Osteocyte (in vitro differentiated cells): ENCODE data around the gene TFAP2B. TPM values are rescaled to one million over a fixed set of nuclear protein-coding genes. Genes with fewer than 3 reads are reported as not detected.

Source experiments
- DNase-seq: peaks from one replicate; pipeline ENCODE4 v3.0.0; 2021; ENCODE audit warnings: mixed read lengths; ENCODE audit not compliant: unreplicated experiment; ENCODE audit errors: extremely low spot score
- H3K27ac Mint-ChIP-seq: one replicate; pipeline ENCODE4 v1.8.0; 2021; ENCODE audit warnings: mild to moderate bottlenecking, mixed read lengths; ENCODE audit not compliant: unreplicated experiment
- H3K27me3 Mint-ChIP-seq: one replicate; pipeline ENCODE4 v1.8.0; 2021; ENCODE audit warnings: mixed read lengths; ENCODE audit not compliant: unreplicated experiment
- H3K36me3 Mint-ChIP-seq: one replicate; pipeline ENCODE4 v1.8.0; 2021; ENCODE audit warnings: mixed read lengths; ENCODE audit not compliant: unreplicated experiment
- H3K4me1 Mint-ChIP-seq: one replicate; pipeline ENCODE4 v1.8.0; 2021; ENCODE audit warnings: mixed read lengths; ENCODE audit not compliant: unreplicated experiment
- H3K4me3 Mint-ChIP-seq: one replicate; pipeline ENCODE4 v1.8.0; 2021; ENCODE audit warnings: mild to moderate bottlenecking, moderate library complexity, mixed read lengths; ENCODE audit not compliant: unreplicated experiment
- H3K9me3 Mint-ChIP-seq: one replicate; pipeline ENCODE4 v1.8.0; 2021; ENCODE audit warnings: mixed read lengths; ENCODE audit not compliant: unreplicated experiment
- total RNA-seq: library from RNA; stranded (reverse); gene quantifications from 2 replicates; pipeline ENCODE4 v1.2.1, GENCODE V29; 2021
- TF ChIP-seq, protein P1 (sequence below): fragments of 200-600 bp; sonication (generic); IDR thresholded peaks from 2 replicates; pipeline ENCODE4 v1.5.0; 2021; ENCODE audit warnings: antibody characterized with exemption, mild to moderate bottlenecking, moderate library complexity

The TFAP2B gene
- total RNA-seq, 1 donor from 2014 or later = 26.4 TPM

DNA sequence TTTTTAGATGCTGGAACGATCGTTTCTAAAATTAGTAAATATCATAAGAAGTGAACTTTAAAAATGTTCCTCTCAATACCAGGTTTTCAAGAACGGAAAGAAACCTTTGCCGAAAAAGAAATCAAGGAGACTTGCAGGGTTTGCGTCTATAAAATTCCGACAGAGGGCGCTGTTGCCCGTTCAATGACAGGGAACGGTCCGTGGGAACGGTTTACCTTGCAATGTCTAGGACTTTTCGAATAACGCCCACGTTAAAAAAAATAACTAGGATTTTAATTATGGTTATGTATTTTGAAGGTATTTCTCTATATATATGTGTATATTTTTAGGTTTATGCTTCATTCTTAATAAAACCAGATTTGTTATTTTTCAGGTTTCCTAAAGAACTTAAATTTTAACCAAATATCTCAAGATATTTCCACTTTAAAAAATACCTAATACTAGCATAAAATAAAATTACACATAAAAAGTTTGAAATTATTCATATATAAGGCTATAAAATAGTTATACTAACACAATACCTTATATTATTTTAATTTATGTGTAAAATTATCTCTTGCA lies 2.5 kb upstream of the TFAP2B start:
- H3K27ac Mint-ChIP-seq = peak overlapping the region; percentile 44
- TF ChIP-seq, protein P1, sequence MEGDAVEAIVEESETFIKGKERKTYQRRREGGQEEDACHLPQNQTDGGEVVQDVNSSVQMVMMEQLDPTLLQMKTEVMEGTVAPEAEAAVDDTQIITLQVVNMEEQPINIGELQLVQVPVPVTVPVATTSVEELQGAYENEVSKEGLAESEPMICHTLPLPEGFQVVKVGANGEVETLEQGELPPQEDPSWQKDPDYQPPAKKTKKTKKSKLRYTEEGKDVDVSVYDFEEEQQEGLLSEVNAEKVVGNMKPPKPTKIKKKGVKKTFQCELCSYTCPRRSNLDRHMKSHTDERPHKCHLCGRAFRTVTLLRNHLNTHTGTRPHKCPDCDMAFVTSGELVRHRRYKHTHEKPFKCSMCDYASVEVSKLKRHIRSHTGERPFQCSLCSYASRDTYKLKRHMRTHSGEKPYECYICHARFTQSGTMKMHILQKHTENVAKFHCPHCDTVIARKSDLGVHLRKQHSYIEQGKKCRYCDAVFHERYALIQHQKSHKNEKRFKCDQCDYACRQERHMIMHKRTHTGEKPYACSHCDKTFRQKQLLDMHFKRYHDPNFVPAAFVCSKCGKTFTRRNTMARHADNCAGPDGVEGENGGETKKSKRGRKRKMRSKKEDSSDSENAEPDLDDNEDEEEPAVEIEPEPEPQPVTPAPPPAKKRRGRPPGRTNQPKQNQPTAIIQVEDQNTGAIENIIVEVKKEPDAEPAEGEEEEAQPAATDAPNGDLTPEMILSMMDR = peak; percentile 83
- peaks cover 9% of the 10 kb centered on the region for H3K27me3 Mint-ChIP-seq

DNA sequence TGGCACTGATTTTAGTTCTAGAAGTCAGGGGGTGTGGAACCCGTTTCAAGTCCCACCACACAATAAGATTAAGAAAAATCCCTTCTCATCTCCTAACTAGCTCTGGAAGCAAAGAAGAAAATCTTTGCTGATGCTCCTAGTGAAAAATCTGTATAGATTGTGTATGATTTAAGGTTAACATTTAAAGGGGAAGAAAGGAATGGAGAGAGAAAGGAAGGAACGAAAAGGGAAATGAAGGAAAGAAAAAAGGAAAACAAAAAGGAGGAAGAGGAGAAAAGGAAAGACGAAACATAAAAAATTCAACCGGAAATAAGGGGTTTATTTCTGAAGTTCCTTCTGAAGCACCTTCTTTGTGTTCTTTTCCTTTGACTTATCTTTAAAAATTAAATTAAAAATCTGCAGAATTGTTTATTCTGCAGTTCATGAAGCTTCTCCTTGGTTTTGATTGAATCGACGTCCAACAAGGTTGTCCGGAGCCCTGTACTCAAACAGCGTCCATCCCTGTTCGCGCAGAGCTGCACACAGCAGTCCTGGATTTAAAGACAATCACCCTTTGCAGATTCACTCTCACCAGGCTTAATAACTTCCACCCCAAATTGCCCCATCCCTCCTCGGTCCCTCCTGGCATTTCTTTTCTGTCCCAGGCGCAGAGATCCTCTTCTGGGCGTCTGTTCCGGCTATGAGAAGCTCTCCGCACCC lies 1.6 kb upstream of the TFAP2B start:
- Mint-ChIP-seq H3K36me3 (no peaks in the 10 kb centered on the region), H3K27ac (peak overlapping the region; percentile 99), H3K27me3 (peaks cover 9% of the 10 kb centered on the region), H3K4me1 (peaks cover 22% of the 10 kb centered on the region), H3K4me3 (peak overlapping the region; percentile 81), H3K9me3 (no peaks in the 10 kb centered on the region)
- no peak for DNase-seq
- TF ChIP-seq, protein P1 = no peak

More for the DNA sequence above, 2.5 kb upstream of the TFAP2B start:
- Mint-ChIP-seq H3K36me3 (no peaks in the 10 kb centered on the region), H3K9me3 (no peaks in the 10 kb centered on the region), H3K4me1 (peaks cover 16% of the 10 kb centered on the region), H3K4me3 (peak overlapping the region; percentile 88)
- peak; percentile 92 for DNase-seq

DNA sequence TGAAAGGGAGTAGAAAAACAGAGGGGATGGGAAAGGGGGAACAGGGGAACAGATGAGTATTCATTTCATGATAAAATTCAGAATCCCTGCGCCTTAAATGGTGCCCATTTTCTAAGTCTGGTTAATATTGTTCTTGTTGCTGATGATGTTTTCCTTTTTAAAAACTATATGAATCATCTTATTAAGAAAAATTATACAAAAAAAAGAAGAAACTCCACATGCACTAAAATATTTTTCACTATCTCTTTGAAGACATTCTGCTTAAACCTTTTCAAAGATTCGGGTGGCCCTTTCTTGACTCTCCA lies 1.1 kb upstream of the TFAP2B start:
- peaks cover 9% of the 10 kb centered on the region for H3K27me3 Mint-ChIP-seq
- peak overlapping the region; percentile 81 for H3K4me3 Mint-ChIP-seq
- no peaks in the 10 kb centered on the region for H3K9me3 Mint-ChIP-seq
- peak overlapping the region; percentile 99 for H3K27ac Mint-ChIP-seq
- no peak for DNase-seq
- TF ChIP-seq, protein P1 = no peak
- no peaks in the 10 kb centered on the region for H3K36me3 Mint-ChIP-seq
- H3K4me1 Mint-ChIP-seq = peaks cover 27% of the 10 kb centered on the region

DNA sequence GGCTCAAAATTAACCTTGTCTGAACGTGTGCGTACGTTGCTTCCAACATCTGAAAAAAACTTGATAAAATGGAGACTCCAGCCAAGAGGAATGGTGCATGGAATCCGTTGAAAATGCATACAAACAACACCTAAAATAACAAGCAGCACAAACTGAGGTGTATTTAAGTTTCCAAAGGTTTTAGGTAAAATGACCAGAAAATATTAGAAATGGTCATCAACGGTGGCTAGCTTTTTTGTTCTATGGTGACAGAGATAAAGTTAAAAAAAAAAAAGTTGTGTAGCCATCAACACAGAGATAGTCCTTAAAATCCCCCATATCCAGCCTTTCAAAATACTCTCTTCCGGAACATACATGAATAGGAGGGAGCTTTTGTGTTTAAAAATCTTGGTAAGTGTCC lies 651 bp upstream of the TFAP2B start:
- Mint-ChIP-seq H3K4me1 (peaks cover 27% of the 10 kb centered on the region), H3K27me3 (peaks cover 9% of the 10 kb centered on the region), H3K4me3 (peak overlapping the region; percentile 81), H3K36me3 (peaks cover 1% of the 10 kb centered on the region), H3K27ac (peak overlapping the region; percentile 99), H3K9me3 (no peaks in the 10 kb centered on the region)
- DNase-seq = no peak
- TF ChIP-seq, protein P1 = no peak

DNA sequence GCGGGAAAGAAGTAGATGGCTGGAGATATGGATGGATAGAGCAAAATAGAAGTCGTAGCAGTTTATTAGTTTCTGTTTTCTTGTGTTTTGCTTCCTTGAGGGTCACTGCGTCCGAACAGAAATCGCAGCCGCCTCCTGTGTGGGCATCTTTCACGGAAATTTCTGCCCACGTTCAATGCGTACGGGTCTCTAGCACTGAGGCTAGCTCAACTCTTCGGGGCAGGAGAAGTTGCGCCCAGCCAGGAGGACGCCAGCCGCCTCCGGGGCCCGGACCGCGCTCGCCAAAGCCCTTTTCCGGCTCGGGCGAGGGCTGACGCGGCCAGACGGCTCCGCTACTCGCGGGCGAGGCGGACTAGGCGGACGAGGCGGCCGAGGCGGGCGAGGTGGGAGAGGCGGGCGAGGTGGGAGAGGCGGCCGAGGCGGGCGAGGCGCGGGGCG lies 814 bp downstream of the TFAP2B start:
- Mint-ChIP-seq H3K27me3 (no peaks in the 10 kb centered on the region), H3K4me1 (peaks cover 31% of the 10 kb centered on the region), H3K27ac (peak overlapping the region; percentile 99), H3K9me3 (no peaks in the 10 kb centered on the region), H3K4me3 (peak overlapping the region; percentile 85), H3K36me3 (peaks cover 9% of the 10 kb centered on the region)
- TF ChIP-seq, protein P1 = no peak
- DNase-seq = peak; percentile 85
